ENCODE data around the gene FOXM1. TPM values are rescaled to one million over a fixed set of nuclear protein-coding genes. Genes with fewer than 3 reads are reported as not detected.

The FOXM1 gene
- total and polyA plus RNA-seq, 2 of the 13 experiments (the other 11 are each of a cell fraction or from before 2014, with no cell fraction given), result 17.1 to 25.9 TPM

GRCh38 chr12:2892246-2892645 lies 15.3 kb upstream of the FOXM1 start:
- no TSS peak for BruUV-seq (replicated peaks)
- TF ChIP-seq ZNF891 (CRISPR knock-in tag; IDR thresholded peaks at IDR 0.05) (no peak), DMAP1 (CRISPR knock-in tag; IDR thresholded peaks at IDR 0.05) (no peak), ZNF552 (CRISPR knock-in tag; IDR thresholded peaks at IDR 0.05; ENCODE audit: borderline replicate concordance) (no peak), EEA1 (CRISPR knock-in tag; IDR thresholded peaks at IDR 0.05; ENCODE audit: borderline replicate concordance) (no peak), HOXA7 (CRISPR knock-in tag; IDR thresholded peaks at IDR 0.05) (no peak), ZNF138 (CRISPR knock-in tag; IDR thresholded peaks at IDR 0.05; ENCODE audit: low read depth) (no peak), PRMT3 (CRISPR knock-in tag; IDR thresholded peaks at IDR 0.05; ENCODE audit: borderline replicate concordance, low read depth) (no peak), SKI (IDR thresholded peaks at IDR 0.05; ENCODE audit: partially characterized antibody) (no peak), POLR2AphosphoS2 (IDR thresholded peaks at IDR 0.05; ENCODE audit: low read depth, low read length) (no peak), KMT2B (CRISPR knock-in tag; IDR thresholded peaks at IDR 0.05) (no peak), SP140L (CRISPR knock-in tag; IDR thresholded peaks at IDR 0.05; ENCODE audit: borderline replicate concordance) (no peak), HOMEZ (CRISPR knock-in tag; IDR thresholded peaks at IDR 0.05; ENCODE audit: low read depth) (no peak), FOXA3 (CRISPR knock-in tag; IDR thresholded peaks at IDR 0.05) (no peak), ELK4 (CRISPR knock-in tag; IDR thresholded peaks at IDR 0.05; ENCODE audit: borderline replicate concordance) (no peak)
- TF ChIP-seq, protein P1, sequence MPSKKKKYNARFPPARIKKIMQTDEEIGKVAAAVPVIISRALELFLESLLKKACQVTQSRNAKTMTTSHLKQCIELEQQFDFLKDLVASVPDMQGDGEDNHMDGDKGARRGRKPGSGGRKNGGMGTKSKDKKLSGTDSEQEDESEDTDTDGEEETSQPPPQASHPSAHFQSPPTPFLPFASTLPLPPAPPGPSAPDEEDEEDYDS (CRISPR knock-in tag; IDR thresholded peaks at IDR 0.05), result no peak
- H3K27me3 ChIP-seq (ENCODE audit: control insufficient read depth in 1 of 2, insufficient read depth in 2 of 2, low read length in 2 of 2), result no peaks in the 10 kb centered on the region
- peaks cover 0 to 7% of the 10 kb centered on the region in 2 experiments; a peak in 1 of 5 replicates for H3K36me3 ChIP-seq (replicated peaks in 1 of 2; ENCODE audit: control insufficient read depth in 1 of 2, insufficient read depth in 2 of 2, low read length in 2 of 2)
- no peaks in the 10 kb centered on the region for H4K20me1 ChIP-seq (ENCODE audit: insufficient read depth, low read length)
- POLR2A ChIA-PET, result interaction anchor here (1.6 kb wide), 1 partner anchor 43 kb away, joined by 3 read pairs; no protein-coding TSS in a partner anchor
- H3K9ac ChIP-seq (ENCODE audit: insufficient read depth, low read depth, low read length), result no peak overlapping the region
- H3K4me2 ChIP-seq (ENCODE audit: low read depth, low read length), result peak overlapping the region; percentile 75
- in situ Hi-C loops (cut with HindIII; ENCODE audit: extremely low pct_ligation_motif_present, low pct_unique_long_range_greater_than_20kb) (no loop called here), intact Hi-C loops (cut with micrococcal nuclease; ENCODE audit: unreplicated experiment) (loop anchor here (5.0 kb wide), 1 partner anchor 70 kb away; no protein-coding TSS in a partner anchor)
- DNase-seq (ENCODE audit: low spot score), result no peak
- H3K79me2 ChIP-seq (ENCODE audit: insufficient read depth, low read length), result peaks cover 25% of the 10 kb centered on the region
- CTCF ChIA-PET (ENCODE audit: low intra/inter-chr PET ratio, low total read pairs), result no interaction called here
- FAIRE-seq, result no peak
- no peak for ATAC-seq
- H3K4me3 ChIP-seq (replicated peaks in 1 of 3; ENCODE audit: insufficient read depth in 1 of 3, low read depth in 2 of 3, low read length in 3 of 3), result peak overlapping the region in 2 of 3 experiments; percentile 81 to 87; a peak in 2 of 6 replicates
- H3K4me1 ChIP-seq (ENCODE audit: insufficient read depth, low read length), result peaks cover 52% of the 10 kb centered on the region
- no peak overlapping the region for H2AFZ ChIP-seq (ENCODE audit: low read length)
- no peak overlapping the region for H3K27ac ChIP-seq (ENCODE audit: extremely low read length, insufficient read depth, low read length)
- 91% methylated on average over 12 of the region's 12 CpGs for WGBS (ENCODE audit: low lambda C conversion rate)
- no peaks in the 10 kb centered on the region for H3K9me3 ChIP-seq (ENCODE audit: low read length)
